Uterus (tissue), 2 donors: ENCODE measurements around the gene LRP1B.

Source experiments
- POLR2A ChIP-seq, 2 donors: fragments of 450-650 bp; IDR thresholded peaks; one replicate each; pipeline ENCODE4 v1.6.1; 2016; ENCODE audit warnings: antibody characterized with exemption in 2 of 2, mild to moderate bottlenecking in 1 of 2, moderate library complexity in 1 of 2
- TF ChIP-seq, protein P1 (sequence below), 4 experiments: fragments of 200-600 bp in 2 of 4; fragments of 450-650 bp in 2 of 4; sonication (generic) in 2 of 4; IDR thresholded peaks; one replicate each; pipeline ENCODE4 v1.5.1; 2016 to 2019; ENCODE audit warnings: antibody characterized with exemption in 4 of 4, mild to moderate bottlenecking in 2 of 4, moderate library complexity in 1 of 4

DNA sequence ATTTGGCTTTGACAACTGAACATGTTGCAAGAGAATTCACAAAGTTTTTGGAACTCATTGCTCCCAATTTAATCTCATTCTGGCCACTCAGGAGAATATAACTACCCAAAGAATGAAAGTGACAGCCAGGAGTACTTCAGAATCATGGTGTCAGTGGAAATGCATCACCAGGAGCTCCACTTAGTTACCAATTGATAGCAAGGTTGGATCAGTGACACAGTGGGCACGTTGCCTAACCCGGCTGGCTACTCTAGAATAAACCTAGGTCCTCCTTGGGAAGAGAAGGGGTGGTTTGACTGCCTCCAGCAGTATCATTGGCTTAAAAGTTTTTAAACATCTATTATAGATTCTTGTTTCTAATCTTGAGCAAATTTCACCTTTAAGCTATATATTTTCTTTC, 40.0 kb upstream of the LRP1B start:
- no peak for TF ChIP-seq POLR2A (IDR thresholded peaks at IDR 0.05)
- TF ChIP-seq, protein P1, sequence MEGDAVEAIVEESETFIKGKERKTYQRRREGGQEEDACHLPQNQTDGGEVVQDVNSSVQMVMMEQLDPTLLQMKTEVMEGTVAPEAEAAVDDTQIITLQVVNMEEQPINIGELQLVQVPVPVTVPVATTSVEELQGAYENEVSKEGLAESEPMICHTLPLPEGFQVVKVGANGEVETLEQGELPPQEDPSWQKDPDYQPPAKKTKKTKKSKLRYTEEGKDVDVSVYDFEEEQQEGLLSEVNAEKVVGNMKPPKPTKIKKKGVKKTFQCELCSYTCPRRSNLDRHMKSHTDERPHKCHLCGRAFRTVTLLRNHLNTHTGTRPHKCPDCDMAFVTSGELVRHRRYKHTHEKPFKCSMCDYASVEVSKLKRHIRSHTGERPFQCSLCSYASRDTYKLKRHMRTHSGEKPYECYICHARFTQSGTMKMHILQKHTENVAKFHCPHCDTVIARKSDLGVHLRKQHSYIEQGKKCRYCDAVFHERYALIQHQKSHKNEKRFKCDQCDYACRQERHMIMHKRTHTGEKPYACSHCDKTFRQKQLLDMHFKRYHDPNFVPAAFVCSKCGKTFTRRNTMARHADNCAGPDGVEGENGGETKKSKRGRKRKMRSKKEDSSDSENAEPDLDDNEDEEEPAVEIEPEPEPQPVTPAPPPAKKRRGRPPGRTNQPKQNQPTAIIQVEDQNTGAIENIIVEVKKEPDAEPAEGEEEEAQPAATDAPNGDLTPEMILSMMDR (IDR thresholded peaks at IDR 0.05) = no peak
